ENCODE data around the gene FAAH.
A peak's percentile ranks its signal among the peaks of the same experiment; 100 is the strongest.

FAAH gene

DNA sequence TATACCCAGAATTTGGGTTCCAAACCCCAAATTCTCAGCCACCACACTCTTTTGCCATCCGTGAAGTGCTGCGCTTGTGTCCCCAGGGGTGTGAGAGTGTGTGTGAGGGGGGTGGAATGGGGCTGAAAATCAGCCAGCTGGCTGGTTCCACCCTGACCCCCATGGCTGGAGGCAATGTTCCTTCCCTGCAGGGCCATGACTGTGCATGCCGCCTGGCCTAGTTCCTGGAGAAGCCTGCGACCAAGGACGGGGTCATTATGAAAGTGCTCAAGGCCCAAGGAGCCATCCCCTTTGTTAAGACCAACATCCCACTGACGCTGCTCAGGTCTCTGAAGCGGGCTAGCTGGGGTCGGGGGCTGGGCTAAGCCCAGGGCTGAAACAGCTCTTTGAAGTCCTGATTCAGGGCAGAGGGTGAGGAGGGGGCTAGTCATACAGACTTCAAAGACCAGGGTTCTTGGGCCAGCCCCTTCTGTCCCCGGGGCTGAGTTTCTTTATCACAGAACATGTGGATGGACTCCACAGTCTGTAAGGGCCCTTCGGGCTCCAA lies 38.7 kb downstream of the FAAH start:
- TF ChIP-seq, protein P1, sequence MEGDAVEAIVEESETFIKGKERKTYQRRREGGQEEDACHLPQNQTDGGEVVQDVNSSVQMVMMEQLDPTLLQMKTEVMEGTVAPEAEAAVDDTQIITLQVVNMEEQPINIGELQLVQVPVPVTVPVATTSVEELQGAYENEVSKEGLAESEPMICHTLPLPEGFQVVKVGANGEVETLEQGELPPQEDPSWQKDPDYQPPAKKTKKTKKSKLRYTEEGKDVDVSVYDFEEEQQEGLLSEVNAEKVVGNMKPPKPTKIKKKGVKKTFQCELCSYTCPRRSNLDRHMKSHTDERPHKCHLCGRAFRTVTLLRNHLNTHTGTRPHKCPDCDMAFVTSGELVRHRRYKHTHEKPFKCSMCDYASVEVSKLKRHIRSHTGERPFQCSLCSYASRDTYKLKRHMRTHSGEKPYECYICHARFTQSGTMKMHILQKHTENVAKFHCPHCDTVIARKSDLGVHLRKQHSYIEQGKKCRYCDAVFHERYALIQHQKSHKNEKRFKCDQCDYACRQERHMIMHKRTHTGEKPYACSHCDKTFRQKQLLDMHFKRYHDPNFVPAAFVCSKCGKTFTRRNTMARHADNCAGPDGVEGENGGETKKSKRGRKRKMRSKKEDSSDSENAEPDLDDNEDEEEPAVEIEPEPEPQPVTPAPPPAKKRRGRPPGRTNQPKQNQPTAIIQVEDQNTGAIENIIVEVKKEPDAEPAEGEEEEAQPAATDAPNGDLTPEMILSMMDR (IDR thresholded peaks at IDR 0.05) = no peak
- no peak for TF ChIP-seq ZFX (IDR thresholded peaks at IDR 0.05; ENCODE audit: borderline replicate concordance)
- no peak overlapping the region for H3K27ac ChIP-seq

- H3K27ac ChIP-seq = no peak overlapping the region
- TF ChIP-seq, protein P1 (IDR thresholded peaks at IDR 0.05) = no peak
Observed at GRCh38 chr1:46434358-46434757, 40.2 kb downstream of the FAAH start.

DNA sequence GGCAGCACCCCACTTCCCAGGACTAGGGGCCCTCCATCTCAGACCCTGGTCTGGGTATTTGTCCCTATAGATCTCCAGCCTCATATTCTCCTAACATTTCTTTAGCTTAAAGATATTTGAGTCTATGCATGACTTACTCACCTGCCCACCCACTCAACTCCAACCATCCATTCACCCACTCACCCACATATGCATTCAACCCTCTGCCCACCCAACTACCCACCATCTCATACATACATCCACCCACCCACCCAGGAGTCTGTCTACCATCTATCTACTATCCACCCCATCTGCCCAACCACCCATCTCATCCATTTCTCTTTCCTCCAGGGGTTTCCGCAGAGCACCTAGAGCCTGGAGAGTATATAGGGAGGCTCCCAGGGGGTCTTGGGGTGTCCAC lies 42.7 kb downstream of the FAAH start:
- H3K27ac ChIP-seq = no peak overlapping the region
- TF ChIP-seq, protein P1 (IDR thresholded peaks at IDR 0.05) = no peak

DNA sequence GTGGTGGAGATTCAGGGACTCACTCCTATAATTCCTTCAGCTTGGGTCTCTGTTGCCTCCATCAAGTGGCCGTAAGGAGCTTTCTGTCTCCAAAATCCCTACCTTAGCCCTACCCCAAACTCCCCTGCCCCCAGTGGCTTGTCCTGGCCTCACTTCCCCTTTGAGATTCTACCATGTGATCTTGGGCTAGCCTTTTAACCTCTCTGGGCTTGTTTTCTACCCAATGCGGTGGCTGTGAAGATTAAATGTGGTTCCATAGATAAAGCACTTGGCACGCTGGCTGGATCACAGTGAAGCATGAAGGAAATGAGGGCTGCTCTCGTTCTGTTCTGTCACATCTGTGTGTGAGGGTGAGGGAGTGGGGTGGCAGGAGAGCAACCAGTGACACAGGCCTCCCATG lies 43.6 kb downstream of the FAAH start:
- TF ChIP-seq, protein P1 (IDR thresholded peaks at IDR 0.05) = no peak
- TF ChIP-seq ZFX (IDR thresholded peaks at IDR 0.05; ENCODE audit: borderline replicate concordance) = no peak

GRCh38 chr1:46438346-46438745 lies 44.2 kb downstream of the FAAH start:
- H3K27ac ChIP-seq = no peak overlapping the region
- no peak for TF ChIP-seq ZFX (IDR thresholded peaks at IDR 0.05; ENCODE audit: borderline replicate concordance)
- TF ChIP-seq, protein P1 (IDR thresholded peaks at IDR 0.05) = no peak

More for the DNA sequence above, 43.6 kb downstream of the FAAH start:
- H3K27ac ChIP-seq = no peak overlapping the region

DNA sequence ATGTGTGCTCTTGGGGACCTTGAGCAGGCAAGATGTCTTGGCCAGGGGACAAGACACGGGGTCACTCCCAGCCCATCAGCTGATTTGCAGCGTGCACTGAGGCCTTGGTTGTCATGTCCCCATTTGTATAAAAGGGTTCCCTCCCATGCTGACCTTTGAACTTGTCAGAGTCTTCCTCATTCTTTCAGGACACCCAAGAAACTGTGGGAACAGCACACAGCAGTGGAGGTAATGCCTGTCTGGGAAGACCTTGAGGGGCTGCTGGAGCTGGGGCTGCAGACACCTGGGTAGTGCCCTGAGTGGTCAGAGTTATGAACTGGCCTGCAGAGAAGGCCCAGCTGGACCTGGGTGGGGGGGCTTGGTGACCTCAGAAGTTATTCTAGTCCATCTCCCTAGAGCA lies 46.4 kb downstream of the FAAH start:
- TF ChIP-seq, protein P1 (IDR thresholded peaks at IDR 0.05) = no peak
- no peak for TF ChIP-seq ZFX (IDR thresholded peaks at IDR 0.05; ENCODE audit: borderline replicate concordance)
- H3K27ac ChIP-seq = no peak overlapping the region

- peak overlapping the region; percentile 70 for H3K27ac ChIP-seq
Observed at GRCh38 chr1:46442317-46443161, 48.4 kb downstream of the FAAH start.

More at GRCh38 chr1:46442317-46443161, 48.4 kb downstream of the FAAH start:
- TF ChIP-seq ZFX (IDR thresholded peaks at IDR 0.05; ENCODE audit: borderline replicate concordance) = no peak
- TF ChIP-seq, protein P1 (IDR thresholded peaks at IDR 0.05) = peak; percentile 97
